ENCODE data around the gene CAMK1.

- TF ChIP-seq CTCF (conservative IDR thresholded peaks at IDR 0.05 in 1 of 2, IDR thresholded peaks at IDR 0.05 in 1 of 2; ENCODE audit: low read depth in 1 of 2, low read length in 2 of 2) (no peak), EZH2 (IDR thresholded peaks at IDR 0.05; ENCODE audit: low read length, missing control alignments) (no peak)
Measured at GRCh38 chr3:9729419-9729818, 40.3 kb downstream of the CAMK1 start.
